ENCODE results near the gene GALNT17.

- TF ChIP-seq GATA3 (IDR thresholded peaks at IDR 0.05; ENCODE audit: low read depth, low read length) (no peak), GATA2 (IDR thresholded peaks at IDR 0.05; ENCODE audit: low read depth, low read length) (no peak)
These were observed 559.6 kb downstream of the GALNT17 start for GRCh38 chr7:71691538-71691937.

Data from SH-SY5Y (cell line).